HEK293 (cell line): Measurements from ENCODE around the gene PTPRN2.

Experiments used
- ZBTB7A ChIP-seq: fragments of 450-650 bp; formaldehyde crosslinking; IDR thresholded peaks from 2 replicates; pipeline ENCODE4 v1.5.1; 2016; ENCODE audit warnings: low read depth, missing biosample characterization, missing genetic modification characterization
- ZNF785 ChIP-seq: fragments of 450-650 bp; formaldehyde crosslinking; IDR thresholded peaks from 2 replicates; pipeline ENCODE4 v1.5.1; 2016; ENCODE audit warnings: missing biosample characterization, missing genetic modification characterization
- TF ChIP-seq, protein P1 (sequence below): fragments of 450-650 bp; formaldehyde crosslinking; IDR thresholded peaks from 2 replicates; pipeline ENCODE4 v1.5.1; 2016; ENCODE audit warnings: missing biosample characterization, missing genetic modification characterization

DNA sequence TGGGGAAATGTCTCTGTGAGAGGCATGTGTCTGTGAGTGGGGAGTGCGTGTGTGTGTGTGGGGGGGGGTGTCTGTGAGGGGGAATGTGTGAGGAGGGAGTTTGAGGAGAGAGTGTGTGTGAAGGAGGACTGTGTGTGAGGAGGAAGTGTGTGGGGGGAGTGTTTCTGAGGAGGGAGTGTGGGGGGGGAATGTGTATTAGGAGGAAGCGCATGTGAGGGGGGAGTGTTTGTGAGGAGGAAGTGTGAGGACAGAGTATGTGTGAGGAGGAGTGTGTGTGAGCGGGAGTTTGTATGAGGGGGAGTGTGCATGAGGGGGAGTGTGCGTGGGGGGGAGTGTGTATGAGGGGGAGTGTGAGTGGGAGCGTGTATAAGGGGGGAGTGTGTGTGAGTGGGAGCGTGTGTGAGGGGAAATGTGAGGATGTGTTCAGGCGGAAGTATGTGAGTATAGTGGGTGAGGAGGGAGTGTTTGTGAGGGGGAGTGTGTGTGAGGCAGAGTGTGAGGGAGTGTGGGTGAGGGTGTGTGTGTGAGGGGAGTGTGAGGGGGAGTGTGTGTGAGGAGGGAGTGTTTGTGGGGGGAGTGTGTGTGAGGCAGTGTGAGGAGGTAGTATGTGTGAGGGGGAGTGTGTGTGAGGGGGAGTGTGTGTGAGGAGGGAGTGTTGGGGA, 21.8 kb upstream of the PTPRN2 start:
- no peak for TF ChIP-seq ZBTB7A (tag by site-specific recombination)
- TF ChIP-seq ZNF785 (tag by site-specific recombination), result no peak
- TF ChIP-seq, protein P1, sequence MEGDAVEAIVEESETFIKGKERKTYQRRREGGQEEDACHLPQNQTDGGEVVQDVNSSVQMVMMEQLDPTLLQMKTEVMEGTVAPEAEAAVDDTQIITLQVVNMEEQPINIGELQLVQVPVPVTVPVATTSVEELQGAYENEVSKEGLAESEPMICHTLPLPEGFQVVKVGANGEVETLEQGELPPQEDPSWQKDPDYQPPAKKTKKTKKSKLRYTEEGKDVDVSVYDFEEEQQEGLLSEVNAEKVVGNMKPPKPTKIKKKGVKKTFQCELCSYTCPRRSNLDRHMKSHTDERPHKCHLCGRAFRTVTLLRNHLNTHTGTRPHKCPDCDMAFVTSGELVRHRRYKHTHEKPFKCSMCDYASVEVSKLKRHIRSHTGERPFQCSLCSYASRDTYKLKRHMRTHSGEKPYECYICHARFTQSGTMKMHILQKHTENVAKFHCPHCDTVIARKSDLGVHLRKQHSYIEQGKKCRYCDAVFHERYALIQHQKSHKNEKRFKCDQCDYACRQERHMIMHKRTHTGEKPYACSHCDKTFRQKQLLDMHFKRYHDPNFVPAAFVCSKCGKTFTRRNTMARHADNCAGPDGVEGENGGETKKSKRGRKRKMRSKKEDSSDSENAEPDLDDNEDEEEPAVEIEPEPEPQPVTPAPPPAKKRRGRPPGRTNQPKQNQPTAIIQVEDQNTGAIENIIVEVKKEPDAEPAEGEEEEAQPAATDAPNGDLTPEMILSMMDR (tag by site-specific recombination), result no peak
